ENCODE measurements around the gene LRRC8E.

LRRC8E gene

GRCh38 chr19:7925171-7925851 is 37.0 kb downstream of the LRRC8E start:
- TF ChIP-seq CTCF (IDR thresholded peaks at IDR 0.05; ENCODE audit: insufficient read depth, low read depth, low read length, missing control alignments) = peak; percentile 85
- DNase-seq (ENCODE audit: low read depth) = peak; percentile 84
- H3K4me3 ChIP-seq (ENCODE audit: low read depth, low read length) = no peak overlapping the region; the same call in 1 of the 2 replicates

- DNase-seq (ENCODE audit: low read depth) = peak; percentile 72
- no peak within 1 kb of the TSS; the same call in 1 of the 2 replicates for H3K4me3 ChIP-seq (ENCODE audit: low read depth, low read length)
- no peak for TF ChIP-seq CTCF (IDR thresholded peaks at IDR 0.05; ENCODE audit: insufficient read depth, low read depth, low read length, missing control alignments)
Observed at GRCh38 chr19:7926021-7926726, 37.9 kb downstream of the LRRC8E start, which contains the start of gene CTXN1. Gene CTXN1 (minus strand): TSS chr19:7926135. CDS start chr19:7925538, 597 bp downstream.

GRCh38 chr19:7926727-7927604 is 38.7 kb downstream of the LRRC8E start:
- no peak for TF ChIP-seq CTCF (IDR thresholded peaks at IDR 0.05; ENCODE audit: insufficient read depth, low read depth, low read length, missing control alignments)
- no peak overlapping the region for H3K4me3 ChIP-seq (ENCODE audit: low read depth, low read length)
- no peak for DNase-seq (ENCODE audit: low read depth)

- no peak overlapping the region for H3K4me3 ChIP-seq (ENCODE audit: low read depth, low read length)
- no peak for TF ChIP-seq CTCF (IDR thresholded peaks at IDR 0.05; ENCODE audit: insufficient read depth, low read depth, low read length, missing control alignments)
- no peak for DNase-seq (ENCODE audit: low read depth)
Observed at GRCh38 chr19:7927605-7928333, 39.5 kb downstream of the LRRC8E start.

- no peak for DNase-seq (ENCODE audit: low read depth)
- no peak overlapping the region for H3K4me3 ChIP-seq (ENCODE audit: low read depth, low read length)
- no peak for TF ChIP-seq CTCF (IDR thresholded peaks at IDR 0.05; ENCODE audit: insufficient read depth, low read depth, low read length, missing control alignments)
Observed at GRCh38 chr19:7928334-7928706, 40.0 kb downstream of the LRRC8E start.
